ENCODE data around the gene JSRP1.

JSRP1 gene

GRCh38 chr19:2243274-2244124 lies 12.7 kb downstream of the JSRP1 start:
- no peak for TF ChIP-seq CTCF (IDR thresholded peaks at IDR 0.05)

GRCh38 chr19:2242816-2243215 lies 13.4 kb downstream of the JSRP1 start:
- peaks cover 0 to 21% of the 10 kb centered on the region in 2 donors for H3K27me3 ChIP-seq
- H3K4me1 ChIP-seq: peaks cover 0 to 57% (median 44%) of the 10 kb centered on the region in 4 donors
- DNase-seq: no peak
- TF ChIP-seq CTCF (IDR thresholded peaks at IDR 0.05): no peak
- intact Hi-C loops (cut with DNase I; ENCODE audit: low total_unique reads): no loop called here
- no peak overlapping the region for H3K4me3 ChIP-seq
- H3K27ac ChIP-seq: no peak overlapping the region
- no peaks in the 10 kb centered on the region for H3K9me3 ChIP-seq
- peaks cover 46 to 51% (median 48%) of the 10 kb centered on the region in 3 donors for H3K36me3 ChIP-seq

More at GRCh38 chr19:2243274-2244124, 12.7 kb downstream of the JSRP1 start:
- Histone ChIP-seq H3K4me1 (peaks cover 0 to 50% (median 38%) of the 10 kb centered on the region in 4 donors), H3K27me3 (peaks cover 0 to 25% of the 10 kb centered on the region in 2 donors), H3K36me3 (peaks cover 50 to 58% (median 55%) of the 10 kb centered on the region in 3 donors), H3K9me3 (no peaks in the 10 kb centered on the region), H3K4me3 (no peak overlapping the region), H3K27ac (no peak overlapping the region)
- intact Hi-C loops (cut with DNase I; ENCODE audit: low total_unique reads): no loop called here
- no peak for DNase-seq

GRCh38 chr19:2242092-2242537 lies 14.1 kb downstream of the JSRP1 start:
- TF ChIP-seq CTCF (IDR thresholded peaks at IDR 0.05): no peak
- peaks cover 39 to 44% (median 41%) of the 10 kb centered on the region in 3 donors for H3K36me3 ChIP-seq
- H3K4me1 ChIP-seq: peaks cover 0 to 64% (median 51%) of the 10 kb centered on the region in 4 donors
- intact Hi-C loops (cut with DNase I; ENCODE audit: low total_unique reads): no loop called here
- H3K4me3 ChIP-seq: no peak overlapping the region
- DNase-seq: no peak
- no peaks in the 10 kb centered on the region for H3K9me3 ChIP-seq
- H3K27ac ChIP-seq: no peak overlapping the region
- H3K27me3 ChIP-seq: peaks cover 0 to 21% of the 10 kb centered on the region in 2 donors

- no peak for DNase-seq
Measured at GRCh38 chr19:2240881-2241760, 15.1 kb downstream of the JSRP1 start.

More at GRCh38 chr19:2240881-2241760, 15.1 kb downstream of the JSRP1 start:
- Histone ChIP-seq H3K27me3 (peaks cover 0 to 13% of the 10 kb centered on the region in 2 donors), H3K4me3 (peak overlapping the region in 1 of 2 donors; percentile 48), H3K4me1 (peaks cover 0 to 65% (median 51%) of the 10 kb centered on the region in 4 donors), H3K9me3 (no peaks in the 10 kb centered on the region), H3K36me3 (peaks cover 29 to 34% (median 31%) of the 10 kb centered on the region in 3 donors), H3K27ac (peak overlapping the region in 1 of 2 donors; percentile 68)
- no peak for TF ChIP-seq CTCF (IDR thresholded peaks at IDR 0.05)
- intact Hi-C loops (cut with DNase I; ENCODE audit: low total_unique reads): no loop called here

All from tibial artery (tissue), 4 donors.